GM19395 (cell line): Measurements from ENCODE around the gene GPM6B.
A peak's percentile ranks its signal among the peaks of the same experiment; 100 is the strongest.

Source experiments
- ATAC-seq: cut with Tn5 transposase; IDR thresholded peaks from one replicate; pipeline ENCODE4 v1.9.1; 2021; ENCODE audit warnings: mild to moderate bottlenecking, moderate library complexity; ENCODE audit not compliant: unreplicated experiment

Gene GPM6B

DNA sequence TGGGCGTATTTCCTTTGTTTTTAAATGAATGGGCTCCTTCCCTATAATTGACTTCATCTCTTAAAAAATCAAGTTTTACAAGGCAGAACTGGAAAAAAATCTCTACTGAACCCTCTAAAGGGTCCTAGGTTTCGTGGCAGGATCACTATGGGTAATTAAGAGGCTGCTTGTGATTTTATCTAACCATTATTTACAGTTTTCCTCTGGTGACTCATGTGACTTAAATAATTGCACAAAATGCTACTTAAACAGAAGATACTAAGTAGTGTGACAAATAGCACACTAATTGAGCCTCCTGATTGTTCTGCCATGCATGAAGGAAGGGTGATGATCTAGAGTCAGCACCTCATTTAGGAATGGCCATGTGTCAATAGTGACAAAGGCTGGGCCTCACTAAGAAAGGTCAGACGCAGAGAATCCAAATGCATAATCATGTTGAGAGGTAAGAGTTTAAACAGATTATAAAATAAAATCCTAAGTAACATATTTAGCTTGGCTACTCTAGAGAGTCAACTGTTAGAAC, 46.8 kb downstream of the GPM6B start:
- ATAC-seq, result no peak

DNA sequence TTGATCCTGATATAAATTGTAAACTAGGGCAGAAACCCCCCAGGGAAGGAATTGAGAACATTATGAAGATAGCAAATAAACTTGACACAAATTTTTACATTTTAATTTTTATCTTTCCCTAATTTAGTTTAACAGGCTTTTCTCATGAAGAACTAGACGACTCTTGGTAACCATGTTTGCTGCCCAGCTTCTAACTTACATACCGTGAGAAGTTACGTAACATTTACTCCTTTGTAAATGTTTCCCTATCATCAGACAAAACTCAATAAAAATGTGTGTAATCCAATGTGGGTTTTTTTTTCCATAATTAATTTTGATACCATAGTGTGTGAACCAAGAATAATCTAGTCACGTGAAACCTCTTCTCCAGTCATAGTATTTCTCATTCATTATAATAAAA, 48.0 kb downstream of the GPM6B start:
- ATAC-seq, result no peak

DNA sequence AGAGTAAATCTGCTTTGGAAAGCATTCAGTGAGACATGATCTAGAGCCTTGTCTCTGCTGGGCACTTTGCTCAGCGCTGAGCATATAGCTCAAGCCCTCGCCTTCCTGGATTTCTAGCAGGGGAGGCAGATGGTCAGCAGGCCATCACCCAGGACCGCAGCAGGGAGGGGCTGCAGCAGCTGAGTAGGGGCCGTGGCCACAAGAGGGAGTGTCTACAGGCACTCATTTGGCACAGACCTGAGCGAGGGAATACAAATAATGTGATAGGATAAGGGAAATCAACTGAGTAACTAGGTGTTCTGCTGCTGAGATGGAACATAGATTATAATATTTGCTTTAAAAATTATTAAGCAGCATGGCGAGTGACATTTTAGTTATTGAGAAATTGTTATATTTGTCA, 52.1 kb downstream of the GPM6B start:
- no peak for ATAC-seq

DNA sequence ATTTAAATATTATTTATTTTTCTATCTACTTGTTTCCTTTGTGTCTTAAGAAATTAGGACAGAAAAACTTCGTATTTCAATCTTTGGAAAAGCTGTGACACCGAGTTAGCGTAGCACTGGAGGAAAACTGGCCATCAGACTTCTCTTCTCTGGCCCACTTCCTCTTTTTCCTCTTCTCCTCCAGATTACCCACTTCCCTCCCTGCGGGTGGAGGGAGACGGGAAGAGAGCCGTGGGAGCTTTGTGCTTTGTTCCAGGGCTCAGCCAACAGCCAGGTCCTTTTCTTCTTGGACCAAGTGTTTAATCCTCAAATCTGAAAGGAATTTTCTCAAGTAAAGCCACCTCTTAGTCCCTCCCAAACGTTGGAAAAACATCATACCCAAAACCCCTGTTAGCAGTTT, 52.6 kb downstream of the GPM6B start:
- ATAC-seq, result no peak

DNA sequence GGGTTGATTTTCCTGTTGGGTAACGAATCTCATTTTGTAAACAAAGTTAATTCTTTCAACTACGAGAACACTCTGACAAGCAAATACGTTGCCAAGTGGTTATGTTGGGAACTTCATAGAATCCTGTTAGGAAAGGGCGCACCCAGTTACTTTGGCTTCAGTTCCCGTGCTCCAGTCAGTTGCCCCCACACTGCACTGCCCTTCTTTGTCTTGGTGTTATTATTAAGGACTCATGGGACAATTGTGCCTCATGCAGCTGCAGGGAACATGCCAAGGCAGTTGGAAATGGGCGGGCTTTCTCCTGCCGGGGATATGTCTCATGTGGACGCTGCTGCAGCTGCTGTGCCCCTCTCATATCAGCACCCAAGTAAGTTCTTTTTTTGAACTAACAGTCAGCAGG, 53.4 kb downstream of the GPM6B start:
- no peak for ATAC-seq

DNA sequence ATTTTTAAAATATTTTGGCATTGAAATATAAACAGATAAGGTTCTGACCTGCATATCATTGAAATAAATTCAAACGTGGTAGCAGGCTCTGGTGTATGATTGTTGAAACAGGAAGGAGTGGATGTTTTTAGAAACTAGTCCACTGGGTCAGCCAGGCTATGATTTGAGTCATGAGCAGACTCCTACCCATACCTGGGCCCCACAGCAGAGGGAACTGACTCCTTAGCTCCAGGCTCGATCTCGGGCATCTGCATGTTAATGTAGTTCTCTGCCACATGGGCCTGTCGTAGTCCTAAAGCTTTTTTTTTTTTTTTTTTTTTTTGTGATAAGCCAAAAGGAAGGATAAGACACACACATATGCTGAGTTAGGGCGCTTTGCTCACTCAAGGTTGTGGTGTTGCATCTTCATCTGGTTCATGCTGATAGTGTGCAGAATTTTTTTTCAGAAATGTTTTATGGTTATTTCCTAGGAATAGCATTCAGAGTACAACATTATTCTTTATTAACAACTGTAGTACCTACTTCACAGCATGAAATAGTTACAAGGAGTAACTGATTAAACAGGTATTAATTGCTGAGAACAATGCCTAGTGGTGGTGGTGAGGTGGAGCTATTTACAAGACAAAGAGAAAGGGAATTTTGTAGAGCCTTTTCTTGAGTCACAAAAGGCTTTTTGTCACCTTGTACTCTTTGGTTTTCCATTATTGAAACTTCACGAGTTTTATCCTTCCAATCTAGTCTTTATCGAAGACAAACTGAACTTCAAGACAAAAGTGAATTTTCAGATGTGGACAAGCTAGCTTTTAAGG, 55.1 kb downstream of the GPM6B start:
- peak; percentile 68 for ATAC-seq

DNA sequence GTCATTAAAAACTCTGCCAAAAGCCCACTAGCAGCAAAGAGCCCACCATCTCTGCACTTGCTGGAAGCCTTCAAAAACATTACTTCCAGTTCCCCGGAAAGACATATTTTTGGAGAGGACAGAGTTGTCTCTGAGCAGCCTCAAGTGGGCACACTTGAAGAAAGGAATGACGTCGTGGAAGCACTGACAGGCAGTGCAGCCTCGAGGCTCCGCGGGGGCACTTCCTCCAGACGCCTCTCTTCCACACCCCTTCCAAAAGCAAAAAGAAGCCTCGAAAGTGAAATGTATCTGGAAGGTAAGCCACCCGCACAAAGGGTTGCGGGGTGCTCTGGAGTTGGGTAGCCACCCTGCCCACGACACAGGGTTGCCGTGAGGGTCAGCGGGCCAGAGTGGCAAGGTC, 56.5 kb downstream of the GPM6B start:
- ATAC-seq, result no peak

DNA sequence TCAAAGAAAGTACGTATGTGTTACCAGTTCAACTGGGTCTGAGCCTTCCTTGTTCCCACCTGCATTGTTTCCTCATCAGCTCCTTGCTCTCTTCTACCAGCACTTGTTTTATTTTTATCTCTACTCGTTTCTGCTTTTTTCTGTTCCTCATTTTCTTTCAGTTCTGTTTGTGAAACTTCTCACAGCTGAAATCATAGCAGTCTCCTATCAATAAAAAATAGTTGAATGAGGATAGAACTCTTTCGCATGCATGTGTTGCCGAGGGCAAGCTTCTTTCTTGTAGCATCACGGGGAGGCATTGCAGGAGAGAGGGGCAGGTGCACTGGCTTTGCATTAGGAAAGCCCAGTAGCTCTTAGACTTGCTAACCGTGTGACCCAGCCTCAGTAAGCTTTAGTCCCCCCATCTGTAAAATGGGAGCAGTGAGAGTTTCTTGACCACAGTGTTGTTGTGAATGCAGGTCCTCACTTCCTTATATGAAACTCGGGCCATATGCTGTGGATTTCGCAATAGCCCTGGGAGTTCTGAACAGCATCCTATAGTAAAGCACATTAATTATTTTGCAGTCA, 57.7 kb downstream of the GPM6B start:
- peak; percentile 75 for ATAC-seq

DNA sequence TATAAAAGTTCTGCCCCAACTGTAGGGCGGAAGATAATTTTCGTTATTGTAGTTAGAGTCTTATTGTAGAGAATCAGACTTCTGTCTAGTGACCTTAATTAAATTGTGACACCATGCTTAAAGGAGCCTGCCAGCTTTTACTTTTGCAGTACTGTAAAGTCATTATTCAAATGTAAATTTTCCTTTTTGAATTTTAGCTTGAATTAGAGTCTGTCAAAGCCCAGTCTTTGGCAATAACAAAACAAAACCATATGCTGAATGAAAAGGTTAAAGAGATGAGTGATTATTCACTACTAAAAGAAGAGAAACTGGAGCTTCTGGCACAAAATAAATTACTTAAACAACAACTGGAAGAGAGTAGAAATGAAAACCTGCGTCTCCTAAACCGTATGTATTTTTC, 60.5 kb downstream of the GPM6B start:
- ATAC-seq, result no peak

DNA sequence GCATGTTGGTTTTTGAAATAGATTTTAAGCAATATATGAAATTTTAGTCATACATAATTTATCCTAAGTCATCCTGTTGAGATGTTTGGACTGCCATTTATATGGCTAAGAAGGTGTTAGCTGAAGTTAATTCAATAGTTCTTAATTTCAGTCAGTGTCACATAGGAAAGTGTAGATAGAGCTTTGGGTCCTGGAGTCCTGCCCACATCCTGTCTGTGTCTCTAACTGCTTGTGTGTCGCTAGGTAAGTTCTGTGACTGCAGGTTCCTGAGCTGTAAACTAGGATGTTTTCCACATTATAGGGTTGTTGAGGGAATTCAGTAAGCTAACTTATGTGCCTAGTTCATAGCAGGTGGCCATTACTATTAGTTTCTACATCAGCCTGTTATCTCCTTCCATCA, 61.6 kb downstream of the GPM6B start:
- ATAC-seq, result no peak

DNA sequence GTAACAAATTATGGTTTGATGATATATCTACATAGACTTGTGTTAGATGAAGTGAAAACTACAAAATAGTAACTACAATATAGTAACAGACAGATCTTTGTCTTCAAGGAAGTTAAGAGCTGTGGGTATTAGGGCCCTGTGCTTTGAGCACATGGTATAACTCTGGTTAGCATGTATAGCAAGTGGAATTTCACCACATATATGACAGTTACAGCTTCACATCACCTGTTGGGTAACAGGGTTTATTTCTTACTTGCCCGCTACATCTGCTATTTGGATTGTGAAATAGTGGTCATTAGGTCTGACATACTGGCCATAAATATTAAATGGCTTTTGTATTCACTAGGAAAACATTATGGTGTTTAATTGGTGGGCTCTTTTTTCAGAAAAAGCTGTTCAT, 62.1 kb downstream of the GPM6B start:
- ATAC-seq, result no peak

DNA sequence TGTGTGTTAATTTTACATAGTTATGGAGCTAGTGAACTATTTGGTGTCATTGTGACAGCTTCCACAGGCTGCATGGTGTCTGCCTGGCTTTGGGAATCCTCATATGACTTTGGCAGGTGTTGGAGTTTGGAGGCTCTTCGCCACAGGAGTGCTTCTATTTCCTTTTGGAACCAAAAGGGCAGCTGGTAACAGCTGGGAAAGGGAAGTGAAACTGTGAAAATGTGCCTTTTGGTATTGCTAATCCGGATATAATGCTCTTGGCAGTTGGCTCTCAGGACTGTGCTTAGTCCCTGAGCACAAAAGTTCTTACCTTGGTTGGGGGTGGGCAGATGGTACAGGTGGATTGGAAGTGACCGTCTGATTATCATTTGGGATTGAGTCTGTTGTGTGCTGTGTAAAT, 64.2 kb downstream of the GPM6B start:
- ATAC-seq, result peak; percentile 77

DNA sequence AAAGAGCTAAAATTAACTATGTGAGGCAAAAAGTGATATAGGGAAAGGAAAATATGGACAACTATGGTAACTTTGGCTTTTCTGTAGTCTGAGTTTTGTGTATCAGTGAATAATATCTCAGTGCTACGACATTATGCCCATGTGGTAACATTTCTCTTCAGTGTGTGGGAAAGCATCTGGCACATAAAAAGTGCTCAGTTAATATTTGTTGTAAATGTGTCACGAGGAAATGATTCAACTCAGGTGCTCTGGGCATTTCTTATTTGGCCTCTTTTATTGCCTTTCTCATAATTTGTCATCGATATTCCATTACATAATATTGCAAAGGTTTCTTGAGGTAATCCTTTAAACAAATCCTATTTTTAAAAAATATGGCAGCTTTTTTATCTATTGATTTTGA, 64.8 kb downstream of the GPM6B start:
- no peak for ATAC-seq

DNA sequence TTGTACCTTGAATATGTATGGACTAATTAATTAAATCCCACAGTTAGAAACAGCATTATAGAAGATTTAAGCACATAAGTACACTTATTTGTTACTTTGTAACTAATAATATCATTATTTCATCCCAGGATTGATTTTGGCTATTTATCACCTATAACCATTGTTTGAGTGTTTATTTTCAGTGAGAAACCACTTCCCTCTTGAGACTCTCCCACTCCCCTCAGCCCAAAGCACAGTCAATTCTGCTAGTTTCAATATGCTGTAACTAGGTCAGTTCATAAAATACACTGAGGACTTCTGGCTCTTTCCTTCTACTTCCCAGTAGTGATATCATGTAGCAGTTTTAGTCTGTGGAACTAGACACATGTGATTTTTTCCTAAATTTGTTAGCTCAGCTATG, 66.1 kb downstream of the GPM6B start:
- ATAC-seq, result peak; percentile 49

DNA sequence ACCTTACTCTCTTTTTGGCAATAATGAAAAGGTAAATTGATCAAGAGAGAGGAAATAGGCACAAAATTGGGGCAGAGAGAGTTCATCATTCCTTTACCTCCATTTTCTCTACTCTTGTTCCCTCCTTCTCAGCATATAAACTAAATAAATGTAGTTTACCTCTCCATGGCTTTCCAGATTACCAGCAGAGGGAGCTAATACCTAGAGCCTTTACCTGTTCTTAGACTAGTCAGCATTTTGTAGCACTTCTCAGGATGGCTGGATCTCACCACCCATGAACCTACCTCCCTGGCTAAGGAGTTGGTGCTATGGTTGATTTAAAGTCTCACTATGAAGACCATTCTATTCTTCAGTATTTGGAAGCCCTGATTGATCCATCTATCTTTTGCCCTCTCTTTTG, 66.7 kb downstream of the GPM6B start:
- no peak for ATAC-seq

DNA sequence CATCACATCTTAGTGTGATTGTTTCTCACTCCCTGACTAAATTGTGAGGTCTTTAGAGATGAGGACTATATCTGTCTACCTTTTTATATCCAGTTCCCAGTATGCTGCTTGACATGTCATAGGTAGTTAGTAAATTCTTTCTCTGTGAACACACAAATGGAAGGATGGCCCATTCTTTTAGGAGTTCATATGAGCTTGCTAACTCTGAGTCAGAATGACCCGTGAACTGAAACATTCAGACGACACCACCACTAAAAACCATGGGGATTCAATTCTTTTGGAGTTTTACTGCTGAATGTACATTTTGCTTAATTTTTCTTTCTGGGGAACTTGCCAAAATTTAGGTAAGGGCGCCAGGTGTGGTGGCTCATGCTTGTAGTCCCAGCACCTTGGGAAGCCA, 68.4 kb downstream of the GPM6B start:
- ATAC-seq, result no peak

DNA sequence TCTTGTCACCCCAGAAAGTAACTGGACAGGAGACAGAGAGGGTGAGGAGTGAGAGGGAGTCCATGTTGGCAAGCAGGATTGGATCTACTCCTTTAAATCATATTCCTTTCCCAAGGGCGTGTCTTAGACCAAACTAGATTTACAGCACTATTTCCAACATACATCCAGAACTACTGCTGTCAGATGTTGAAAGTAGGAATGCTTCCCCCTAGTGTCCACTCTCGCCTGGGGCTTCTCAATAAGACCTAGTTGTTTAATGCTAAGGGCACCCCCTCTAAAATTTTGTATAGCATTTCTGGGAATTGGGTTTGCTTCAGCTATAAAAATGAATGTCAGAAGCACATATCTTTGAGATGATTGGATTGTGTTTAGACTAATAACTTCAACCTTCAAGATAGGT, 69.1 kb downstream of the GPM6B start:
- ATAC-seq, result no peak

DNA sequence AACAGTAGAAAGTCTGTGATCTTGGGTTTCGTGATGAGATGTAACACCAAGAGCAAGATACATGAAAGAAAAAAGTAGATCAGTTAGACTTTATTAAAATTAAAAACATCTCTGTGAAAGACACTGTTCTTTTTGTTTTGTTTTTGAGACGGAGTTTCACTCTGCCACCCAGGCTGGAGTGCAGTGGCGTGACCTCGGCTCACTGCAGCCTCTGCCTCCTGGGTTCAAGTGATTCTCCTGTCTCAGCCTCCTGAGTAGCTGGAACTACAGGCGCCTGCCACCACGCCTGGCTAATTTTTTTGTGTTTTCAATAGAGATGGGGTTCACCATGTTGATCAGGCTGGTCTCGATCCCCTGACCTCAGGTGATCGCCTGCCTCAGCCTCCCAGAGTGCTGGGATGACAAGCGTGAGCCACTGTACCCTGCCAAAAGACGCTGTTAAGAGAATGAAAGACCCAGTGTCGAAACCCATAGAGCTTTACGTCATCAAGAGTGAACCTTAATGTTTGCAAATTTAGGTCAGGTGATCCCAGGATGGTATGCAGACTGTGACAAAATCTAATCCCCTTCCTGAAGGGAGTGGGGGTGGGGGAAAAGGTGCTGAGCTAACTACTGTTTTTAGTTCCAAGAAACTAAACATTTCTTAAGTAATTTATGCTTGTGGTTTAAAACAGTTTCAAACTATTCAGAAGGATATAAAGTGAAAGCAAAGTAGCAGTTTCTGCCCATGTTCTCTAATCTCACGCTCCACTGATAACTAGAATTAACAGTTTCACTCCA, 74.3 kb downstream of the GPM6B start:
- peak; percentile 93 for ATAC-seq

DNA sequence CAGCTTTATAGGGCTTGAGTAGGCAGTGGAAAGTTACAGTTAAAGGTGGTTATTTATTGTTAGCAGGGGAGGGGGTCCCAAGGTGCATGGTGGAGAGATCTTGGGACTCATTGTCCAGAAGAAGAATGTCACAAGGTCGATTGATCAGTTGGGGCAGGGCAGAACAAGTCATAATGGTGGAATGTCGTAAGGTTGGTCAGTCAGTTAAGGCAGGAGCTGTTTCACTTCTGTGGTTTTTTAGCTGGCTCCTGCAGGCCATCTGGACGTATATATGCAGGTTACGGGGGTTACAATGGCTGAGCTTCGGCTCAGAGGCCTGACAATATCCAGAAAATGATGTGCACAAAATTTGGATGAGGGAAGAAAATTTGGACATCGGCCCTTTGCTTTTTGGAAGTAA, 75.2 kb downstream of the GPM6B start:
- no peak for ATAC-seq

DNA sequence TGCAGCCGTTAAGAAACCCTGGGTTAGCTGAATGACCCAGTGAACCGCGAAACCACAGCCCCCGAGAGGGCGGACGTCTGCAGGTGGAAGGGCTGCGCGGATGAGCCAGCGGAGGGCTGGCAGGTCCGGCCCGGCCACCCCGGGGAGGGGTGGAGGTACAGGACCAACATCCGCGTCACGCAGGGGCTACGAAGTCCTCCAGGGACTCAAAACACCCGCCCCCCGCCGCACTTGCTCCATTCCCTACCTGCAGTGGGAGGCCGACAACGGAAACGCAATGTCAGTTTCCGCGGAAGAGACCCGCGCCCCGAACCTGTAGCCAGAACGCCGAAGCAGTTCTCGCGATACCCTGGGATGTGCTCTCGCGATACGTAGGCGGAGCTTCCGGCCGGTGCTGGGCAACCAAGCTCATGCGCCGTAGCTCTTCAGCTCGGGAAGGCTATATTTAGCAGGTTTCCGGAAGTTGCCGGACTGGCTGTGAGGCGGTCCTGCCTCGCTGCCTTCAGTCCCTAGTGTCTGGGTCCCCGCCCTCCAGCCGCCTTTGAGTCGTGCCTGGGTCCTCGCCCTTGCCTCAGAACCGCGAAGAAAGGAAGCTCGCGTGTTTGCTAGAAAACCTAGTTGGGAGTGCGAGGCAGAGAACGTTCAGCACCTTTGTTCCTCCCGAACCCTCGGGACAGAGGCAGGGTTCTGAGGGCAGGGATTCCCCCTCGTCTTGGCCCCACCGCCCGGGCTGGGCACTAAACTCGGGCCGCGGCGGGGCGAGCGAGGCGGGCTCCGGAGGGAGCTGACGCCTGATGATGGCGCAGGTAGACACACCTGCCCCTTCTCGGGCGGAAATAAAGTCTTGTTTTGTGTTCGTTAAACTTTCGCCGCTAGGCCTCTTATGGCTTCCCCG, 82.4 kb downstream of the GPM6B start, which contains the start of the genes OFD1 and TRAPPC2:
Gene OFD1, plus strand, starts transcription at position 471 of the 895 bp plus-strand sequence. Its CDS starts 324 bp downstream, at position 795.
Gene TRAPPC2, minus strand, starts transcription at position 343 of the 895 bp plus-strand sequence. CDS start 14,657 bp downstream, outside the sequence.
- peak; percentile 95 for ATAC-seq

DNA sequence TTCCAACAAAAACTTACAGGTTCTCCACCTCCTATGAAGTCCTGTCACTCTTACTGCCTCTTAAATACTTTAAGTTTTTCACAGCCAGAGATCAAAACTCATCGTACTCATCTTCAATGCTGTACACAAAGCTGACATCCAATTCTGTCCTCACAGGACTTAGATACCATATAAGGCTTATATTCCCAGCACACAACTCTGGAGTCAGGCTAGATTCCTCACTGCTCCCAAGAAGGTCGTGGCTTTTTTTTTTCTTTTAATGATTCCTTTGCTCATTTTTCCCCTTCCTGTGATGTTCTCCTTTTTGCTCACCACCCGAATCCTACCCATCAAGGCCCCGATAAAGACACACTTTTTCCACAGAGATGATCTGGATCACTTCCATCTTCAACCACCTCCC, 83.4 kb downstream of the GPM6B start:
- ATAC-seq, result no peak
